ENCODE measurements around the gene PRKCH. TPM values are rescaled to one million over a fixed set of nuclear protein-coding genes. Genes with fewer than 3 reads are reported as not detected.

PRKCH gene
- total and polyA plus RNA-seq, 10 of the 15 experiments (the other 5 are each of a cell fraction or from before 2014, with no cell fraction given), result 10.7 to 140 (median 33.2) TPM

GRCh38 chr14:61381553-61381952 is 60.2 kb downstream of the PRKCH start (continued):
- TF ChIP-seq ZNF687 (IDR thresholded peaks at IDR 0.05), result 0 out of 2 replicates have a peak, but pooled peaks have one; percentile 15
- TF ChIP-seq NFIC (IDR thresholded peaks at IDR 0.05; ENCODE audit: low read depth, low read length), result no peak

- in situ Hi-C loops (cut with MboI), result no loop called here
- no peak overlapping the region for H3K4me3 ChIP-seq
- peak overlapping the region; percentile 2; the same call in 1 of the 2 replicates for H3K27ac ChIP-seq (ENCODE audit: control insufficient read depth, insufficient read depth)
- CTCF ChIA-PET, result interaction anchor here (0.6 to 1.9 kb wide), 8 partner anchors 12 to 86 kb away, joined by 3 to 6 read pairs (median 3); no protein-coding TSS in a partner anchor
- intact Hi-C loops (cut with micrococcal nuclease; ENCODE audit: unreplicated experiment), result no loop called here
- 100% methylated on average over 2 of the region's 2 CpGs for WGBS (ENCODE audit: insufficient coverage, insufficient replicate concordance, low lambda C conversion rate, missing lambda C conversion rate)
- H3K79me2 ChIP-seq (ENCODE audit: control insufficient read depth, insufficient read depth, low read length), result peaks cover 95% of the 10 kb centered on the region
- H3K9me3 ChIP-seq (replicated peaks; ENCODE audit: control insufficient read depth, insufficient read depth, low read length), result no peaks in the 10 kb centered on the region; the same call in 2 of the 3 replicates
- POLR2A ChIA-PET, result interaction anchor here (0.5 to 1.8 kb wide), 9 partner anchors 12 to 58 kb away, joined by 3 to 7 read pairs (median 3); no protein-coding TSS in a partner anchor
- H3K27me3 ChIP-seq (replicated peaks in 1 of 2; ENCODE audit: control insufficient read depth in 2 of 2, insufficient read depth in 2 of 2, low read length in 1 of 2), result no peaks in the 10 kb centered on the region
- H2AFZ ChIP-seq (ENCODE audit: control insufficient read depth, low read depth, low read length), result no peak overlapping the region
- H3K4me2 ChIP-seq (ENCODE audit: control insufficient read depth, insufficient read depth), result no peak overlapping the region
- FAIRE-seq (no peak), DNase-seq (ENCODE audit: low read depth, low spot score) (no peak), ATAC-seq (no peak)
- no TSS peak for BruUV-seq (replicated peaks)
- RAD21 ChIA-PET (ENCODE audit: unreplicated experiment), result interaction anchor here (0.9 to 1.9 kb wide), 8 partner anchors 10 to 89 kb away, joined by 3 to 9 read pairs (median 4); partner anchors contain the start of gene PRKCH
- H3K4me1 ChIP-seq (ENCODE audit: control insufficient read depth, insufficient read depth, low read length), result peaks cover 62% of the 10 kb centered on the region
- SMC1A ChIA-PET (ENCODE audit: uncharacterized antibody, unreplicated experiment), result interaction anchor here (0.8 to 3.8 kb wide), 15 partner anchors 8 to 142 kb away, joined by 3 to 15 read pairs (median 3); no protein-coding TSS in a partner anchor
- H4K20me1 ChIP-seq (ENCODE audit: control insufficient read depth, insufficient read depth), result no peaks in the 10 kb centered on the region
- no peak overlapping the region for H3K9ac ChIP-seq (ENCODE audit: control insufficient read depth, insufficient read depth, low read length)
- peaks cover 0 to 5% of the 10 kb centered on the region in 2 experiments; a peak in 2 of 4 replicates for H3K36me3 ChIP-seq (ENCODE audit: control insufficient read depth in 2 of 2, insufficient read depth in 2 of 2, low read length in 1 of 2)
- no peak for TF ChIP-seq IRF4 (IDR thresholded peaks at IDR 0.05; ENCODE audit: low read depth, low read length)
- TF ChIP-seq GATAD2B (conservative IDR thresholded peaks at IDR 0.05; ENCODE audit: low read depth), result no peak
- no peak for TF ChIP-seq CUX1 (IDR thresholded peaks at IDR 0.05; ENCODE audit: insufficient replicate concordance, low read depth, low read length)
- no peak for TF ChIP-seq YY1 (IDR thresholded peaks at IDR 0.05; ENCODE audit: low read depth, low read length)
- no peak for TF ChIP-seq SREBF2 (IDR thresholded peaks at IDR 0.05; ENCODE audit: low read length)
- no peak for TF ChIP-seq CEBPZ (IDR thresholded peaks at IDR 0.05; ENCODE audit: low read depth, low read length)
- no peak for TF ChIP-seq JUND (IDR thresholded peaks at IDR 0.05; ENCODE audit: low read depth, low read length)
Observed at GRCh38 chr14:61382842-61383241, 61.5 kb downstream of the PRKCH start.

All from GM12878 (cell line).